Prostate gland (tissue), 2 donors: ENCODE results near the gene LARGE1. TPM values are rescaled to one million over a fixed set of nuclear protein-coding genes. Genes with fewer than 3 reads are reported as not detected.

Experiments used
- DNase-seq: peaks from one replicate; pipeline ENCODE4 v3.0.0-alpha.2; 2019; ENCODE audit warnings: low spot score
- H3K27ac ChIP-seq, 2 donors: fragments of 200-600 bp; sonication (generic); 2 replicates each; pipeline ENCODE4 v1.5.1; 2017 to 2019
- H3K27me3 ChIP-seq: fragments of 200-600 bp; sonication (generic); replicated peaks from 2 replicates; pipeline ENCODE4 v1.5.1; 2019; ENCODE audit not compliant: insufficient read depth
- H3K36me3 ChIP-seq, 2 donors: fragments of 200-600 bp; sonication (generic); 1 replicate in 1 of 2; 2 replicates in 1 of 2; pipeline versions ENCODE4 v1.5.1 to v1.8.1; 2017 to 2019
- H3K4me1 ChIP-seq: fragments of 200-600 bp; sonication (generic); replicated peaks from 2 replicates; pipeline ENCODE4 v1.5.1; 2019
- H3K4me3 ChIP-seq, 2 donors: fragments of 200-600 bp; sonication (generic); 2 replicates each; pipeline ENCODE4 v1.5.1; 2017 to 2019
- H3K9me3 ChIP-seq: fragments of 200-600 bp; sonication (generic); 2 replicates; pipeline ENCODE4 v1.5.1; 2017
- CTCF ChIP-seq, 4 experiments: fragments of 200-600 bp in 2 of 4; fragments of 450-650 bp in 2 of 4; sonication (generic) in 2 of 4; IDR thresholded peaks; 1 replicate in 3 of 4; 2 replicates in 1 of 4; pipeline ENCODE4 v1.5.1; 2016 to 2019; ENCODE audit warnings: antibody characterized with exemption in 4 of 4, mild to moderate bottlenecking in 2 of 4, moderate library complexity in 2 of 4
- POLR2A ChIP-seq: fragments of 450-650 bp; IDR thresholded peaks from one replicate; pipeline ENCODE4 v1.6.1; 2016; ENCODE audit warnings: antibody characterized with exemption, mild to moderate bottlenecking
- POLR2AphosphoS5 ChIP-seq: sonication (generic); formaldehyde crosslinking; IDR thresholded peaks from one replicate; pipeline ENCODE4 v1.6.1; 2017; ENCODE audit warnings: antibody characterized with exemption
- WGBS: methylation state at CpG from one replicate; pipeline ENCODE4 v1.1.5; 2018; 5-methylcytosine and 5-hydroxymethylcytosine counted together
- intact Hi-C: fragments of 100-400 bp; cut with DNase I; formaldehyde crosslinking; loops from one replicate; pipeline ENCODE4 v1.14.2; 2022
- total RNA-seq, 2 donors: library from RNA; depleted of rRNA; stranded (reverse); fragments of >200 nt; gene quantifications; one replicate each; pipeline ENCODE4 v1.1.0, GENCODE V29; 2016

Gene LARGE1
- total RNA-seq, 2 donors from 2014 or later = 18.6 to 37.4 TPM

GRCh38 chr22:33746501-33746928, 173.8 kb downstream of the LARGE1 start:
- no peaks in the 10 kb centered on the region for H3K4me1 ChIP-seq
- H3K9me3 ChIP-seq = no peaks in the 10 kb centered on the region
- no peak overlapping the region for H3K27ac ChIP-seq
- no peak for DNase-seq
- H3K36me3 ChIP-seq = no peaks in the 10 kb centered on the region
- TF ChIP-seq POLR2AphosphoS5 = no peak
- TF ChIP-seq POLR2A = no peak
- no peak for TF ChIP-seq CTCF (IDR thresholded peaks at IDR 0.05)
- WGBS = 71% methylated on average over 3 of the region's 3 CpGs
- intact Hi-C loops = no loop called here
- no peak overlapping the region for H3K4me3 ChIP-seq
- H3K27me3 ChIP-seq = no peaks in the 10 kb centered on the region

- Histone ChIP-seq H3K36me3 (no peaks in the 10 kb centered on the region), H3K27ac (no peak overlapping the region), H3K4me3 (no peak overlapping the region), H3K4me1 (no peaks in the 10 kb centered on the region), H3K9me3 (no peaks in the 10 kb centered on the region), H3K27me3 (no peaks in the 10 kb centered on the region)
- intact Hi-C loops = no loop called here
- DNase-seq = no peak
- TF ChIP-seq POLR2AphosphoS5 = no peak
- TF ChIP-seq CTCF (IDR thresholded peaks at IDR 0.05) = no peak
- TF ChIP-seq POLR2A = no peak
- whole genome bisulfite sequencing = 86% methylated on average over 7 of the region's 7 CpGs
Observed at GRCh38 chr22:33745501-33745900, 174.8 kb downstream of the LARGE1 start.

- no peaks in the 10 kb centered on the region for H3K36me3 ChIP-seq
- WGBS = 96% methylated on average over 5 of the region's 5 CpGs
- intact Hi-C loops = no loop called here
Observed at GRCh38 chr22:33743756-33744155, 176.5 kb downstream of the LARGE1 start.

GRCh38 chr22:33741025-33741424, 179.3 kb downstream of the LARGE1 start:
- DNase-seq = no peak
- H3K4me3 ChIP-seq = no peak overlapping the region
- H3K4me1 ChIP-seq = no peaks in the 10 kb centered on the region
- H3K36me3 ChIP-seq = no peaks in the 10 kb centered on the region
- H3K9me3 ChIP-seq = no peaks in the 10 kb centered on the region
- intact Hi-C loops = no loop called here
- WGBS = 84% methylated on average over 3 of the region's 3 CpGs
- H3K27me3 ChIP-seq = no peaks in the 10 kb centered on the region
- TF ChIP-seq POLR2A (no peak), POLR2AphosphoS5 (no peak), CTCF (IDR thresholded peaks at IDR 0.05) (no peak)
- no peak overlapping the region for H3K27ac ChIP-seq

More at GRCh38 chr22:33743756-33744155, 176.5 kb downstream of the LARGE1 start:
- TF ChIP-seq POLR2A = no peak
- no peak for TF ChIP-seq CTCF (IDR thresholded peaks at IDR 0.05)
- no peaks in the 10 kb centered on the region for H3K4me1 ChIP-seq
- H3K4me3 ChIP-seq = no peak overlapping the region
- H3K9me3 ChIP-seq = no peaks in the 10 kb centered on the region
- H3K27me3 ChIP-seq = no peaks in the 10 kb centered on the region
- H3K27ac ChIP-seq = no peak overlapping the region
- no peak for DNase-seq

GRCh38 chr22:33739516-33739915, 180.8 kb downstream of the LARGE1 start:
- no peak for TF ChIP-seq POLR2AphosphoS5
- no peak for TF ChIP-seq POLR2A
- no peak for TF ChIP-seq CTCF (IDR thresholded peaks at IDR 0.05)
- intact Hi-C loops = no loop called here

More at GRCh38 chr22:33739516-33739915, 180.8 kb downstream of the LARGE1 start:
- DNase-seq = no peak
- Histone ChIP-seq H3K9me3 (no peaks in the 10 kb centered on the region), H3K27me3 (no peaks in the 10 kb centered on the region), H3K27ac (no peak overlapping the region), H3K4me1 (no peaks in the 10 kb centered on the region), H3K36me3 (no peaks in the 10 kb centered on the region), H3K4me3 (no peak overlapping the region)
- WGBS = 86% methylated on average over 4 of the region's 4 CpGs
